Fibroblast of mammary gland (primary cell): Measurements from ENCODE around the gene TMEM233.
"Not testable (repeated sequence)": the region's sequence is repeated elsewhere in the genome, so short reads cannot be mapped to it uniquely, and the experiment has no call there.

Experiments used
- DNase-seq: peaks from one replicate; pipeline ENCODE4 v3.0.0-alpha.2; 2010; ENCODE audit warnings: low read depth
- H3K4me3 ChIP-seq: 2 replicates; pipeline ENCODE4 v1.5.1; 2011; ENCODE audit warnings: low read depth, mild to moderate bottlenecking, low read length, moderate library complexity; ENCODE audit not compliant: control insufficient read depth
- TF ChIP-seq, protein P1 (sequence below): conservative IDR thresholded peaks from 2 replicates; pipeline ENCODE4 v1.5.1; 2011; ENCODE audit warnings: low read depth, low read length, inconsistent platforms; ENCODE audit not compliant: control insufficient read depth, insufficient read depth

The TMEM233 gene

DNA sequence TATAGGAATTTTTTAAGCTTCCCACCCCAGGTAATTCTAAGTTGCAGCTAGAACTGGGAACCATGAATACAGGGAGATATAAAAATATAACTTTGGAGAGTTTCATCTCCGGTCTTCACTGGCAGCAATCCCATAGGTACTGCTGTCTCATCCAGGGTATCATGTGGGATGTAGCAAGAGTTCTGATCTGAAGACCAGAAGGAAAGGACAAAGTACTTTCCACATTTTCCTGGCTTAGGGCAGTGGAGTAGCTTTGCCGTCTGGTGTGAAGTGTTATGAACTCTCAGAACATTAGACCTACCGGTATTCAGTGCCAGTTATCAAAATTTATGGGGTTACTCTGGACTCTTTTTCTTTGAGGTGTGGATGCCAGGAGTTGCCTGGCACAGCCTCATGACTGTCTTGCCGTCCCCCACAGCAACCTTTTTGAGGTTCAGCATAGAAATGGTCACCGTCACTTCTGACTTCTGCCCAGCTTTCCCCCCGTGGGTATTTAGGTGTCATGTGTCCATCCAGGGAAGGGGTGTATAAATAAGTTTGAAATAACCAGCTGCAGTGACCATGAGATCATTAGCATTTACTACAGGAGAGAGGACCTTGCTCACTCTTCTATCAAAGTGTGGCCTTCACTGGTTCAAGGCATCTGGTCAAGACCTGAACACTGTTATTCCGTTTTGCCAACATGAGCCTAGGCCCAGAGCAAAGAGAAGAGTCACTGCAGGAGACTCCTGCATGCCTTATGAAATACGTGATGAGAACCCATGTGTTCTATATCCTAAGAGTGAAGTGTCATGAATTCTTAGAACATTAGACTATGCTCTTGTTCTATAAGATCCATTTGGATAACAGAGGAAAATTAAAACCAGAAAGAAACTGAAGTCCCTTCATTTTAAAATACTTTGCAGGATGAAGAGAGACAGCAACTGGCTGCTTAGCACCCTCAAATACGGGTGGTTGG, 22.2 kb downstream of the TMEM233 start:
- H3K4me3 ChIP-seq = no peak overlapping the region
- DNase-seq = peak; percentile 21
- TF ChIP-seq, protein P1, sequence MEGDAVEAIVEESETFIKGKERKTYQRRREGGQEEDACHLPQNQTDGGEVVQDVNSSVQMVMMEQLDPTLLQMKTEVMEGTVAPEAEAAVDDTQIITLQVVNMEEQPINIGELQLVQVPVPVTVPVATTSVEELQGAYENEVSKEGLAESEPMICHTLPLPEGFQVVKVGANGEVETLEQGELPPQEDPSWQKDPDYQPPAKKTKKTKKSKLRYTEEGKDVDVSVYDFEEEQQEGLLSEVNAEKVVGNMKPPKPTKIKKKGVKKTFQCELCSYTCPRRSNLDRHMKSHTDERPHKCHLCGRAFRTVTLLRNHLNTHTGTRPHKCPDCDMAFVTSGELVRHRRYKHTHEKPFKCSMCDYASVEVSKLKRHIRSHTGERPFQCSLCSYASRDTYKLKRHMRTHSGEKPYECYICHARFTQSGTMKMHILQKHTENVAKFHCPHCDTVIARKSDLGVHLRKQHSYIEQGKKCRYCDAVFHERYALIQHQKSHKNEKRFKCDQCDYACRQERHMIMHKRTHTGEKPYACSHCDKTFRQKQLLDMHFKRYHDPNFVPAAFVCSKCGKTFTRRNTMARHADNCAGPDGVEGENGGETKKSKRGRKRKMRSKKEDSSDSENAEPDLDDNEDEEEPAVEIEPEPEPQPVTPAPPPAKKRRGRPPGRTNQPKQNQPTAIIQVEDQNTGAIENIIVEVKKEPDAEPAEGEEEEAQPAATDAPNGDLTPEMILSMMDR = no peak

DNA sequence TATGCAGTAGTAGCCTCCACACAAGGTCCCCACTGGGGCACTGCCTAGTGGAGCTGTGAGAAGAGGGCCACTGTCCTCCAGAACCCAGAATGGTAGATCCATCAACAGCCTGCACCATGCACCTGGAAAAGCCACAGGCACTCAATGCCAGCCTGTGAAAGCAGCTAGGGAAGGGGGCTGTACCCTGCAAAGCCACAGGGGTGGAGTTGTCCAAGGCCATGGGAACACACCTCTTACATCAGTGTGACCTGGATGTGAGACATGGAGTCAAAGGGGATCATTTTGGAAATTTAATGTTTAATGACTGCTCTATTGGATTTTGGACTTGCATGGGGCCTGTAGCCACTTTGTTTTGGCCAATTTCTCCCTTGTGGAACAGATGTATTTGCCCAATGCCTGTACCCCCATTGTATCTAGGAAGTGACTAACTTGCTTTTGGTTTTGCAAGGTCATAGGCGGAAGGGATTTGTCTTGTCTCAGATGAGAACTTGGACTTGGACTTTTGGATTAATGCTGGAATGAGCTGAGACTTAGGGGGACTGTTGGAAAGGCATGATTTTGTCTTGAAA, 24.8 kb downstream of the TMEM233 start:
- H3K4me3 ChIP-seq, DNase-seq: not testable (repeated sequence)

DNA sequence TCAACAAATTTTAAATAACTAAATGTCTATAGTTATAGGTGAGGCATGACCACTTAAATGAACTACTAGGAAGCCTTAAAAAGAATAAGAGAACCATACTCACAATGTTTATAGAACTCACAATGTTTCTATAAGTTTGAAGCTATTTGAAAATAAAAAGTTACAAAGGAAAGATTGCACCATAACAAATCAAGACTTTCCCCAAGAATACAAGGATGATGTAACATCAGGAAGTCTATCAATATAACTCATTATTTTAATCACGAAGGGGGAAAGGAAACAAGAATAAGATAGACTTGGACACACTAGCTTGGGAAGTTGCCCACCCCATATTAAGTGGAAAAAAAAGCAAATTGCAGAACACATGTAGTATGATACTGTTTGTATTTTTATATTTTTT, 26.9 kb downstream of the TMEM233 start:
- no peak for DNase-seq
- TF ChIP-seq, protein P1 = no peak
- no peak overlapping the region for H3K4me3 ChIP-seq

DNA sequence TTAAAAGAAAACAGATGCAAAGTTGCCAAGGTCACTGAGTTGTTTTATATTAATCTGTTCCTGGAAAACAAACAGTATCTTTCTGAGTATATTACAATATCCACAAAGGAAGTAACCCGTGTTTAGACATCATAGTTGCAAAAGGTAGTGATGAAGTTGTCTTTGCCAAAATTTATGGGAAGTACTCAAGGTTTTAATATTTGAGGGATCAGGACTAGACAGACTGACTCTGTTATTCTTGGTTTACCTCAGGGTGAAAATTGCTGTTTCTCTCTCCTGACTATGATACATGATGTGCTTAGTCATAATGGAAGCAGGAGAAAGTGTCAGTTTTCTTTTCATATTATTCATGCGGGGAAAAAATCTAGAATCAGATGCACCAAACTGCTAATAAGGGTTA, 28.3 kb downstream of the TMEM233 start:
- no peak overlapping the region for H3K4me3 ChIP-seq
- TF ChIP-seq, protein P1 = no peak
- peak; percentile 15 for DNase-seq

DNA sequence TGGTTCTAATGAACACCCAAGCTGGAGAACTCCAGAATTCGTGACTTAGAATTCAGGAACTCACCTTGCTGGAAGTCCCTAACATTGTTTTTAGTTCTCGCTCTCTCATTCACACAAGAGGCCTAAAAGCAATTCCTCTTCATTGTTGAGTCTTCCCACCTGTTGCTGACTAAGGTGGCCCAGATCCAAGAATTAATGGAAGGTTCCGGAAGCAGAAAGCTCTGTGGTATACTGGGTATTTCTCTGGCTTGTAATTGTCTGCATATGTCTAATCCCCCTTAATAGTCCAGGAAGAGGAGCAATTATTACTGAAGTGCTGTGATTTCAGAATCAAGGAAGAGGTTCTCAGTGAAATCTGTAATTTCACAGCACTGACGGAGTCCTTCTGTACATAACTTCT, 31.4 kb downstream of the TMEM233 start:
- DNase-seq = no peak
- no peak overlapping the region for H3K4me3 ChIP-seq
- TF ChIP-seq, protein P1 = no peak

DNA sequence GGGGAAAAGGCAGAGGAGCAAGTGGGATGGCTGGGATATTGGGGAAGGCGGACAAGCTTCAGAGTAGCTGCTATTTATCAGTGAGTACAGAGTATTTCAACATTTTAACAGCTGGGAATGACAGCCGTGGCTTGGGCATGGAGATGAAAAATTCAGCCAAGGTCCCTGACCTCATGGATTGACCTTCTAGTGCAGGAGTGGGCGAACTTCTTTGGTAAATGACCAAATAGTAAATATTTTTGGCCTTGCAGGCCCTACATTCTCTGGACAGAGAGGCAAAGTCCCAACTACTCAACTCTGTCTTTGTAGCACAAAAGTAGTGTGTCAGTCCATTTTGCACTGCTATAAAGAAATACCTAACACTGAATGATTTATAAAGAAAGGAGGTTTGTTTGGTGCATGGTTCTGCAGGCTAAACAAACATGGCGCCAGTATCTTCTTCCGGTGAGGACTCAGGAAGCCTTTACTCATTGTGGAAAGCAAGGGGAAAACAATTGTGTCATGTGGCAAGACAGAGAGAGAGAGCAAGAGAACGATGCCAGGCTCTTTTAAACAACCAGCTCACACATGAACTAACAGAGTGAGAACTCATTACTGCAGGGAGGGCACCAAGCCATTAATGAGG, 33.6 kb downstream of the TMEM233 start:
- DNase-seq = no peak
- H3K4me3 ChIP-seq = no peak overlapping the region
- TF ChIP-seq, protein P1 = no peak

DNA sequence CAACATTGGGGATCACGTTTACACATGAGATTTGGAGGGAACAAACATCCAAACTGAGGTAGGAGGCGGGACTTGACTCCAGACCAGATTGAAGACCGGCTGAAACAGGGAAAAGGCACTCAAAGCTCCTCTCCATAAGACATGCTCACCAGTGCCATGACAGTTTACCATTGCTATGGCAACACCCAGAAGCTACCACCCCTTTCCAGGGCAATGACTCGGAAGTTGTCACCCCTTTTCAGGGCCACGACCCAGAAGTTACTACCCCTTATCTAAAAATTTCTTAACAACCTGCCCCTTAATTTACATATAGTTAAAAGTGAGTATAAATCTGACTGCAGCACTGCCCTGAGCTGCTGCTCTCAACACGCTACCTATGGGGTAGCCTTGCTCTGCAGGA, 34.1 kb downstream of the TMEM233 start:
- no peak for DNase-seq
- no peak overlapping the region for H3K4me3 ChIP-seq

More for the DNA sequence above, 34.1 kb downstream of the TMEM233 start:
- TF ChIP-seq, protein P1 = no peak
